Activated CD8-positive, alpha-beta T cell treated with anti-CD3 and anti-CD28 coated beads, Interleukin-2, amount 10 ng/mL, durations not matched to agents 7 days and 5 days (primary cell): ENCODE data around the gene ITGB8. TPM values are rescaled to one million over a fixed set of nuclear protein-coding genes. Genes with fewer than 3 reads are reported as not detected.
"Not testable (repeated sequence)": the region's sequence is repeated elsewhere in the genome, so short reads cannot be mapped to it uniquely, and the experiment has no call there.

Source experiments
- ATAC-seq: fragments of 150-1000 bp; cut with Tn5 transposase; one replicate; pipeline ENCODE4 v1.10.0; 2021; ENCODE audit warnings: moderate library complexity
- CTCF ChIA-PET: fragments of 350-600 bp; sonication (Branson Sonifier 250); formaldehyde crosslinking; loops from one replicate; lab custom pipeline; 2021; ENCODE audit warnings: antibody characterized with exemption; lab: Charles Lee
- POLR2A ChIA-PET: fragments of 350-600 bp; sonication (Branson Sonifier 250); formaldehyde crosslinking; loops from one replicate; lab custom pipeline; 2021; ENCODE audit warnings: antibody characterized with exemption; lab: Charles Lee
- DNase-seq: peaks from one replicate; pipeline ENCODE4 v3.0.0-alpha.2; 2020
- H3K27ac Mint-ChIP-seq: one replicate; pipeline ENCODE4 v1.8.0; 2021; ENCODE audit warnings: mild to moderate bottlenecking, mixed read lengths
- H3K27me3 Mint-ChIP-seq: one replicate; pipeline ENCODE4 v1.8.0; 2021; ENCODE audit warnings: low read depth, mixed read lengths
- H3K36me3 Mint-ChIP-seq: one replicate; pipeline ENCODE4 v1.8.0; 2021; ENCODE audit warnings: low read depth, mixed read lengths
- H3K4me1 Mint-ChIP-seq: one replicate; pipeline ENCODE4 v1.8.0; 2021; ENCODE audit warnings: low read depth, mixed read lengths
- H3K4me3 Mint-ChIP-seq: one replicate; pipeline ENCODE4 v1.8.0; 2021; ENCODE audit warnings: mild to moderate bottlenecking, mixed read lengths
- H3K9me3 Mint-ChIP-seq: one replicate; pipeline ENCODE4 v1.8.0; 2022; ENCODE audit warnings: mixed read lengths; ENCODE audit not compliant: insufficient read depth
- total RNA-seq, 2 experiments: library from RNA; stranded (reverse); gene quantifications; one replicate each; pipeline ENCODE4 v1.2.3, GENCODE V29; 2021

Gene ITGB8
- total RNA-seq, 2 experiments from 2014 or later = not detected

GRCh38 chr7:20362574-20363253 is 32.0 kb downstream of the ITGB8 start:
- DNase-seq (no peak), ATAC-seq (no peak)
- no peak overlapping the region for H3K27ac Mint-ChIP-seq
- no peak overlapping the region for H3K4me3 Mint-ChIP-seq
- H3K36me3 Mint-ChIP-seq = no peaks in the 10 kb centered on the region
- ChIA-PET POLR2A (no interaction called here), CTCF (no interaction called here)
- H3K4me1 Mint-ChIP-seq = no peaks in the 10 kb centered on the region
- no peaks in the 10 kb centered on the region for H3K9me3 Mint-ChIP-seq
- peaks cover 2% of the 10 kb centered on the region for H3K27me3 Mint-ChIP-seq

- ATAC-seq = no peak
- H3K9me3 Mint-ChIP-seq = no peaks in the 10 kb centered on the region
These were observed 34.0 kb downstream of the ITGB8 start for GRCh38 chr7:20364571-20365196.

GRCh38 chr7:20365486-20365885 is 34.8 kb downstream of the ITGB8 start:
- Mint-ChIP-seq H3K27me3 (no peaks in the 10 kb centered on the region), H3K4me1 (no peaks in the 10 kb centered on the region), H3K27ac (no peak overlapping the region), H3K36me3 (no peaks in the 10 kb centered on the region), H3K9me3 (no peaks in the 10 kb centered on the region), H3K4me3 (no peak overlapping the region)
- CTCF ChIA-PET = no interaction called here
- DNase-seq = no peak
- POLR2A ChIA-PET = no interaction called here
- no peak for ATAC-seq

More at GRCh38 chr7:20364571-20365196, 34.0 kb downstream of the ITGB8 start:
- Mint-ChIP-seq H3K4me3 (no peak overlapping the region), H3K27me3 (no peaks in the 10 kb centered on the region), H3K4me1 (no peaks in the 10 kb centered on the region), H3K27ac (no peak overlapping the region), H3K36me3 (no peaks in the 10 kb centered on the region)
- POLR2A ChIA-PET = no interaction called here
- no peak for DNase-seq
- CTCF ChIA-PET = no interaction called here

GRCh38 chr7:20374399-20374798 is 43.7 kb downstream of the ITGB8 start:
- ATAC-seq = no peak
- CTCF ChIA-PET = no interaction called here
- Mint-ChIP-seq H3K27me3 (no peaks in the 10 kb centered on the region), H3K27ac (no peak overlapping the region), H3K9me3 (no peaks in the 10 kb centered on the region), H3K4me3 (no peak overlapping the region), H3K4me1 (no peaks in the 10 kb centered on the region), H3K36me3 (no peaks in the 10 kb centered on the region)
- POLR2A ChIA-PET = no interaction called here
- no peak for DNase-seq

- no peaks in the 10 kb centered on the region for H3K27me3 Mint-ChIP-seq
- H3K27ac Mint-ChIP-seq = no peak overlapping the region
- H3K4me3 Mint-ChIP-seq = no peak overlapping the region
- no peaks in the 10 kb centered on the region for H3K4me1 Mint-ChIP-seq
- no peaks in the 10 kb centered on the region for H3K9me3 Mint-ChIP-seq
- ChIA-PET POLR2A (no interaction called here), CTCF (no interaction called here)
- ATAC-seq (no peak), DNase-seq (no peak)
- no peaks in the 10 kb centered on the region for H3K36me3 Mint-ChIP-seq
These were observed 46.1 kb downstream of the ITGB8 start for GRCh38 chr7:20376796-20377195.

- Mint-ChIP-seq H3K4me3 (no peak overlapping the region), H3K27ac (no peak overlapping the region), H3K9me3 (no peaks in the 10 kb centered on the region), H3K4me1 (no peaks in the 10 kb centered on the region), H3K27me3 (no peaks in the 10 kb centered on the region), H3K36me3 (no peaks in the 10 kb centered on the region)
- ATAC-seq (no peak), DNase-seq (no peak)
- ChIA-PET POLR2A (no interaction called here), CTCF (no interaction called here)
These were observed 50.8 kb downstream of the ITGB8 start for GRCh38 chr7:20381406-20382034.

GRCh38 chr7:20383351-20383750 is 52.7 kb downstream of the ITGB8 start:
- H3K4me1 Mint-ChIP-seq = no peaks in the 10 kb centered on the region
- POLR2A ChIA-PET = no interaction called here
- no peaks in the 10 kb centered on the region for H3K27me3 Mint-ChIP-seq
- DNase-seq = no peak
- no peak overlapping the region for H3K27ac Mint-ChIP-seq
- no peaks in the 10 kb centered on the region for H3K36me3 Mint-ChIP-seq
- H3K9me3 Mint-ChIP-seq = no peaks in the 10 kb centered on the region
- no peak overlapping the region for H3K4me3 Mint-ChIP-seq
- no peak for ATAC-seq
- CTCF ChIA-PET = no interaction called here

- Mint-ChIP-seq H3K27ac (no peak overlapping the region), H3K36me3 (no peaks in the 10 kb centered on the region), H3K4me3 (no peak overlapping the region), H3K4me1 (no peaks in the 10 kb centered on the region), H3K27me3 (no peaks in the 10 kb centered on the region), H3K9me3 (no peaks in the 10 kb centered on the region)
- POLR2A ChIA-PET = no interaction called here
- ATAC-seq = no peak
- CTCF ChIA-PET = no interaction called here
- DNase-seq = no peak
These were observed 54.4 kb downstream of the ITGB8 start for GRCh38 chr7:20385126-20385525.

GRCh38 chr7:20388084-20388483 is 57.4 kb downstream of the ITGB8 start:
- H3K4me3 Mint-ChIP-seq = no peak overlapping the region
- H3K4me1 Mint-ChIP-seq = no peaks in the 10 kb centered on the region
- CTCF ChIA-PET = no interaction called here
- H3K9me3 Mint-ChIP-seq = no peaks in the 10 kb centered on the region
- no peak overlapping the region for H3K27ac Mint-ChIP-seq
- POLR2A ChIA-PET = no interaction called here
- H3K27me3 Mint-ChIP-seq = no peaks in the 10 kb centered on the region
- no peak for DNase-seq
- no peak for ATAC-seq
- H3K36me3 Mint-ChIP-seq = no peaks in the 10 kb centered on the region

- H3K4me3 Mint-ChIP-seq, H3K36me3 Mint-ChIP-seq, POLR2A ChIA-PET, H3K4me1 Mint-ChIP-seq, CTCF ChIA-PET, DNase-seq, H3K9me3 Mint-ChIP-seq, H3K27me3 Mint-ChIP-seq, ATAC-seq, H3K27ac Mint-ChIP-seq: not testable (repeated sequence)
These were observed 58.5 kb downstream of the ITGB8 start for GRCh38 chr7:20389192-20389591.

GRCh38 chr7:20393021-20393610 is 62.4 kb downstream of the ITGB8 start:
- Mint-ChIP-seq H3K27me3 (no peaks in the 10 kb centered on the region), H3K4me3 (no peak overlapping the region), H3K4me1 (no peaks in the 10 kb centered on the region), H3K36me3 (no peaks in the 10 kb centered on the region), H3K27ac (no peak overlapping the region), H3K9me3 (no peaks in the 10 kb centered on the region)
- ATAC-seq (no peak), DNase-seq (no peak)
- POLR2A ChIA-PET = no interaction called here
- CTCF ChIA-PET = no interaction called here

GRCh38 chr7:20393616-20394015 is 62.9 kb downstream of the ITGB8 start:
- no peaks in the 10 kb centered on the region for H3K36me3 Mint-ChIP-seq
- POLR2A ChIA-PET = no interaction called here

More at GRCh38 chr7:20393616-20394015, 62.9 kb downstream of the ITGB8 start:
- H3K4me3 Mint-ChIP-seq = no peak overlapping the region
- ATAC-seq (no peak), DNase-seq (no peak)
- no peaks in the 10 kb centered on the region for H3K4me1 Mint-ChIP-seq
- H3K27ac Mint-ChIP-seq = no peak overlapping the region
- H3K27me3 Mint-ChIP-seq = no peaks in the 10 kb centered on the region
- CTCF ChIA-PET = no interaction called here
- H3K9me3 Mint-ChIP-seq = no peaks in the 10 kb centered on the region
